ENCODE results near the gene CUL2. TPM values are rescaled to one million over a fixed set of nuclear protein-coding genes. Genes with fewer than 3 reads are reported as not detected.

CUL2 gene
- total RNA-seq, 1 experiment from 2014 or later, result 15.9 TPM

- peaks cover 19% of the 10 kb centered on the region; the same call in 1 of the 2 replicates for H3K36me3 ChIP-seq (ENCODE audit: insufficient read depth, low read length)
- H3K27me3 ChIP-seq (ENCODE audit: low read length), result no peaks in the 10 kb centered on the region
These were observed 53.0 kb downstream of the CUL2 start for GRCh38 chr10:35037104-35037503.

GRCh38 chr10:35035606-35036005 is 54.5 kb downstream of the CUL2 start:
- no peak overlapping the region for H3K27ac ChIP-seq (ENCODE audit: low read length)
- no peaks in the 10 kb centered on the region for H3K9me2 ChIP-seq (replicated peaks; ENCODE audit: insufficient read depth, low read length)
- H3K4me1 ChIP-seq (ENCODE audit: low read length), result no peaks in the 10 kb centered on the region
- H3K79me2 ChIP-seq (ENCODE audit: low read length), result no peaks in the 10 kb centered on the region; the same call in 1 of the 2 replicates
- no peak for DNase-seq
- H3K27me3 ChIP-seq (ENCODE audit: low read length), result no peaks in the 10 kb centered on the region
- no peak overlapping the region for H3K4me3 ChIP-seq (ENCODE audit: low read length)
- H2AFZ ChIP-seq (ENCODE audit: low read length), result no peak overlapping the region
- H3K36me3 ChIP-seq (ENCODE audit: insufficient read depth, low read length), result peaks cover 26% of the 10 kb centered on the region; the same call in 1 of the 2 replicates
- no peaks in the 10 kb centered on the region for H3K9me3 ChIP-seq (ENCODE audit: low read length)
- H3K4me2 ChIP-seq (ENCODE audit: low read depth, low read length, poor library complexity, severe bottlenecking), result no peak overlapping the region
- no peak overlapping the region for H3K9ac ChIP-seq (ENCODE audit: low read length)
- no peaks in the 10 kb centered on the region for H4K20me1 ChIP-seq (ENCODE audit: insufficient read depth, low read depth, low read length)

More at GRCh38 chr10:35037104-35037503, 53.0 kb downstream of the CUL2 start:
- no peak for DNase-seq
- Histone ChIP-seq H3K4me1 (ENCODE audit: low read length) (no peaks in the 10 kb centered on the region), H3K9ac (ENCODE audit: low read length) (no peak overlapping the region), H3K9me2 (replicated peaks; ENCODE audit: insufficient read depth, low read length) (no peaks in the 10 kb centered on the region), H4K20me1 (ENCODE audit: insufficient read depth, low read depth, low read length) (no peaks in the 10 kb centered on the region), H3K27ac (ENCODE audit: low read length) (no peak overlapping the region), H2AFZ (ENCODE audit: low read length) (no peak overlapping the region), H3K79me2 (ENCODE audit: low read length) (no peaks in the 10 kb centered on the region; the same call in 1 of the 2 replicates), H3K4me3 (ENCODE audit: low read length) (no peak overlapping the region), H3K4me2 (ENCODE audit: low read depth, low read length, poor library complexity, severe bottlenecking) (no peak overlapping the region), H3K9me3 (ENCODE audit: low read length) (no peaks in the 10 kb centered on the region)

GRCh38 chr10:35027567-35027966 is 62.6 kb downstream of the CUL2 start:
- H3K9me2 ChIP-seq (replicated peaks; ENCODE audit: insufficient read depth, low read length), result no peaks in the 10 kb centered on the region
- H3K27ac ChIP-seq (ENCODE audit: low read length), result no peak overlapping the region
- DNase-seq, result no peak
- no peaks in the 10 kb centered on the region for H3K27me3 ChIP-seq (ENCODE audit: low read length)
- no peak overlapping the region for H3K4me3 ChIP-seq (ENCODE audit: low read length)
- no peak overlapping the region for H3K9ac ChIP-seq (ENCODE audit: low read length)
- peaks cover 28% of the 10 kb centered on the region for H3K36me3 ChIP-seq (ENCODE audit: insufficient read depth, low read length)
- no peaks in the 10 kb centered on the region for H4K20me1 ChIP-seq (ENCODE audit: insufficient read depth, low read depth, low read length)
- no peaks in the 10 kb centered on the region for H3K9me3 ChIP-seq (ENCODE audit: low read length)
- no peak overlapping the region for H3K4me2 ChIP-seq (ENCODE audit: low read depth, low read length, poor library complexity, severe bottlenecking)
- no peaks in the 10 kb centered on the region for H3K79me2 ChIP-seq (ENCODE audit: low read length)
- no peaks in the 10 kb centered on the region for H3K4me1 ChIP-seq (ENCODE audit: low read length)
- no peak overlapping the region for H2AFZ ChIP-seq (ENCODE audit: low read length)

GRCh38 chr10:35025916-35026315 is 64.2 kb downstream of the CUL2 start:
- Histone ChIP-seq H3K36me3 (ENCODE audit: insufficient read depth, low read length) (peaks cover 16% of the 10 kb centered on the region), H3K9ac (ENCODE audit: low read length) (no peak overlapping the region), H3K27ac (ENCODE audit: low read length) (no peak overlapping the region), H3K27me3 (ENCODE audit: low read length) (no peaks in the 10 kb centered on the region), H2AFZ (ENCODE audit: low read length) (no peak overlapping the region), H3K9me2 (replicated peaks; ENCODE audit: insufficient read depth, low read length) (no peaks in the 10 kb centered on the region), H4K20me1 (ENCODE audit: insufficient read depth, low read depth, low read length) (no peaks in the 10 kb centered on the region), H3K79me2 (ENCODE audit: low read length) (no peaks in the 10 kb centered on the region), H3K9me3 (ENCODE audit: low read length) (no peaks in the 10 kb centered on the region), H3K4me1 (ENCODE audit: low read length) (no peaks in the 10 kb centered on the region), H3K4me2 (ENCODE audit: low read depth, low read length, poor library complexity, severe bottlenecking) (no peak overlapping the region), H3K4me3 (ENCODE audit: low read length) (no peak overlapping the region)
- no peak for DNase-seq

GRCh38 chr10:35020481-35020880 is 69.7 kb downstream of the CUL2 start:
- Histone ChIP-seq H3K9me2 (replicated peaks; ENCODE audit: insufficient read depth, low read length) (no peaks in the 10 kb centered on the region), H3K36me3 (ENCODE audit: insufficient read depth, low read length) (no peaks in the 10 kb centered on the region), H3K27me3 (ENCODE audit: low read length) (no peaks in the 10 kb centered on the region), H2AFZ (ENCODE audit: low read length) (no peak overlapping the region), H3K4me1 (ENCODE audit: low read length) (no peaks in the 10 kb centered on the region), H3K9me3 (ENCODE audit: low read length) (no peaks in the 10 kb centered on the region), H3K79me2 (ENCODE audit: low read length) (no peaks in the 10 kb centered on the region), H3K4me3 (ENCODE audit: low read length) (no peak overlapping the region), H3K27ac (ENCODE audit: low read length) (no peak overlapping the region), H3K9ac (ENCODE audit: low read length) (no peak overlapping the region), H3K4me2 (ENCODE audit: low read depth, low read length, poor library complexity, severe bottlenecking) (no peak overlapping the region), H4K20me1 (ENCODE audit: insufficient read depth, low read depth, low read length) (no peaks in the 10 kb centered on the region)
- DNase-seq, result no peak

GRCh38 chr10:35019041-35020024 is 70.8 kb downstream of the CUL2 start:
- H3K9me3 ChIP-seq (ENCODE audit: low read length), result no peaks in the 10 kb centered on the region
- H3K9ac ChIP-seq (ENCODE audit: low read length), result no peak overlapping the region
- no peaks in the 10 kb centered on the region for H3K4me1 ChIP-seq (ENCODE audit: low read length)
- H4K20me1 ChIP-seq (ENCODE audit: insufficient read depth, low read depth, low read length), result no peaks in the 10 kb centered on the region
- H2AFZ ChIP-seq (ENCODE audit: low read length), result no peak overlapping the region
- H3K27me3 ChIP-seq (ENCODE audit: low read length), result no peaks in the 10 kb centered on the region
- H3K4me2 ChIP-seq (ENCODE audit: low read depth, low read length, poor library complexity, severe bottlenecking), result no peak overlapping the region
- no peaks in the 10 kb centered on the region for H3K9me2 ChIP-seq (replicated peaks; ENCODE audit: insufficient read depth, low read length)
- no peaks in the 10 kb centered on the region for H3K36me3 ChIP-seq (ENCODE audit: insufficient read depth, low read length)
- no peak overlapping the region for H3K4me3 ChIP-seq (ENCODE audit: low read length)
- no peak for DNase-seq
- H3K79me2 ChIP-seq (ENCODE audit: low read length), result no peaks in the 10 kb centered on the region
- H3K27ac ChIP-seq (ENCODE audit: low read length), result no peak overlapping the region

GRCh38 chr10:35017608-35018007 is 72.5 kb downstream of the CUL2 start:
- no peak overlapping the region for H2AFZ ChIP-seq (ENCODE audit: low read length)

GRCh38 chr10:35015843-35016408 is 74.2 kb downstream of the CUL2 start:
- Histone ChIP-seq H3K27me3 (ENCODE audit: low read length) (no peaks in the 10 kb centered on the region), H2AFZ (ENCODE audit: low read length) (no peak overlapping the region), H3K79me2 (ENCODE audit: low read length) (no peaks in the 10 kb centered on the region), H3K9me3 (ENCODE audit: low read length) (no peaks in the 10 kb centered on the region), H3K27ac (ENCODE audit: low read length) (no peak overlapping the region), H3K9me2 (replicated peaks; ENCODE audit: insufficient read depth, low read length) (no peaks in the 10 kb centered on the region), H3K4me2 (ENCODE audit: low read depth, low read length, poor library complexity, severe bottlenecking) (no peak overlapping the region), H3K9ac (ENCODE audit: low read length) (no peak overlapping the region), H3K4me3 (ENCODE audit: low read length) (no peak overlapping the region), H4K20me1 (ENCODE audit: insufficient read depth, low read depth, low read length) (no peaks in the 10 kb centered on the region), H3K36me3 (ENCODE audit: insufficient read depth, low read length) (peaks cover 8% of the 10 kb centered on the region; the same call in 1 of the 2 replicates), H3K4me1 (ENCODE audit: low read length) (no peaks in the 10 kb centered on the region)
- no peak for DNase-seq

More at GRCh38 chr10:35017608-35018007, 72.5 kb downstream of the CUL2 start:
- Histone ChIP-seq H3K9me2 (replicated peaks; ENCODE audit: insufficient read depth, low read length) (no peaks in the 10 kb centered on the region), H3K9ac (ENCODE audit: low read length) (no peak overlapping the region), H3K9me3 (ENCODE audit: low read length) (no peaks in the 10 kb centered on the region), H3K36me3 (ENCODE audit: insufficient read depth, low read length) (no peaks in the 10 kb centered on the region), H3K4me2 (ENCODE audit: low read depth, low read length, poor library complexity, severe bottlenecking) (no peak overlapping the region), H4K20me1 (ENCODE audit: insufficient read depth, low read depth, low read length) (no peaks in the 10 kb centered on the region), H3K27me3 (ENCODE audit: low read length) (no peaks in the 10 kb centered on the region), H3K4me1 (ENCODE audit: low read length) (no peaks in the 10 kb centered on the region), H3K4me3 (ENCODE audit: low read length) (no peak overlapping the region), H3K27ac (ENCODE audit: low read length) (no peak overlapping the region), H3K79me2 (ENCODE audit: low read length) (no peaks in the 10 kb centered on the region)
- no peak for DNase-seq
